Activated naive CD8-positive, alpha-beta T cell treated with anti-CD3 and anti-CD28 coated beads, Interleukin-2, amount 10 ng/mL, durations not matched to agents 7 days and 5 days (primary cell): Measurements from ENCODE around the gene VPS9D1. TPM values are rescaled to one million over a fixed set of nuclear protein-coding genes. Genes with fewer than 3 reads are reported as not detected.

Source experiments
- total RNA-seq, 2 experiments: library from RNA; stranded (reverse); gene quantifications; one replicate each; pipeline ENCODE4 v1.2.3, GENCODE V29; 2021

VPS9D1 gene
- total RNA-seq, 2 experiments from 2014 or later: 10.3 to 12.8 TPM

Other genes with a start within 250 kb of the VPS9D1 start
- 100 to 1,000 TPM; 213 to 217 TPM for gene ANKRD11, start 230.3 kb downstream of the VPS9D1 start, total RNA-seq
- gene SPG7, start 212.5 kb downstream of the VPS9D1 start, total RNA-seq: 100 to 1,000 TPM; 112 to 113 TPM
- 1,000 to 10,000 TPM; 2,631 to 2,711 TPM for gene RPL13, start 160.2 kb downstream of the VPS9D1 start, total RNA-seq
- gene CPNE7, start 145.1 kb downstream of the VPS9D1 start, total RNA-seq: 1 to 10 TPM; 3.9 to 4.3 TPM
- not detected for gene DPEP1, start 107.3 kb downstream of the VPS9D1 start, total RNA-seq
- 10 to 100 TPM; 88.1 to 96.3 TPM for gene CHMP1A, start 63.2 kb downstream of the VPS9D1 start, total RNA-seq
- gene SPATA33, start 63.1 kb downstream of the VPS9D1 start, total RNA-seq: 10 to 100 TPM in 1 of 2 experiments, 1 to 10 TPM in 1; 9.8 to 11.6 TPM
- 100 to 1,000 TPM; 103 to 104 TPM for gene CDK10, start 34.2 kb downstream of the VPS9D1 start, total RNA-seq
- 1 to 10 TPM; 7.6 to 8.0 TPM for gene SPATA2L, start 19.2 kb downstream of the VPS9D1 start, total RNA-seq
- gene ZNF276, start 639 bp upstream of the VPS9D1 start, total RNA-seq: 100 to 1,000 TPM in 1 of 2 experiments, 10 to 100 TPM in 1; 98.0 to 107 TPM
- 10 to 100 TPM; 86.9 to 97.2 TPM for gene FANCA, start 95.7 kb upstream of the VPS9D1 start, total RNA-seq
- 1 to 10 TPM; 1.5 to 1.8 TPM for gene SPIRE2, start 107.6 kb upstream of the VPS9D1 start, total RNA-seq
- 100 to 1,000 TPM; 218 to 243 TPM for gene TCF25, start 152.7 kb upstream of the VPS9D1 start, total RNA-seq
- 1 to 10 TPM; 5.8 to 7.4 TPM for gene MC1R, start 198.0 kb upstream of the VPS9D1 start, total RNA-seq
- gene TUBB3, start 202.4 kb upstream of the VPS9D1 start, total RNA-seq: under 1 TPM; 0.31 to 0.86 TPM
- gene DEF8, start 227.9 kb upstream of the VPS9D1 start, total RNA-seq: 10 to 100 TPM; 30.9 to 33.5 TPM